ENCODE data around the gene CALU. TPM values are rescaled to one million over a fixed set of nuclear protein-coding genes. Genes with fewer than 3 reads are reported as not detected.

Gene CALU
- polyA plus RNA-seq, 1 donor (not counting 4 experiments of a cell fraction or from before 2014, with no cell fraction given): 155 TPM

- Histone ChIP-seq H3K36me3 (ENCODE audit: control insufficient read depth in 2 of 2, extremely low read depth in 1 of 2, insufficient read depth in 2 of 2, low read length in 2 of 2) (peaks cover 0 to 7% of the 10 kb centered on the region in 2 experiments), H2AFZ (ENCODE audit: control insufficient read depth, low read length) (no peak overlapping the region), H3K79me2 (ENCODE audit: control insufficient read depth, insufficient read depth, low read length) (peaks cover 74% of the 10 kb centered on the region), H3K9ac (ENCODE audit: control insufficient read depth, extremely low read depth, insufficient read depth, low read length) (no peak overlapping the region), H3K27ac (ENCODE audit: control insufficient read depth, insufficient read depth, low read length) (peak overlapping the region; percentile 2), H3K27me3 (ENCODE audit: control insufficient read depth, extremely low read depth, insufficient read depth, low read length) (no peaks in the 10 kb centered on the region), H4K20me1 (ENCODE audit: control insufficient read depth, extremely low read depth, insufficient read depth, low read length) (peaks cover 43% of the 10 kb centered on the region), H3K4me1 (ENCODE audit: control insufficient read depth, extremely low read depth, insufficient read depth, low read length) (peaks cover 47% of the 10 kb centered on the region), H3K4me2 (ENCODE audit: control insufficient read depth, extremely low read depth, insufficient read depth, low read depth, low read length) (peak overlapping the region; percentile 97), H3K4me3 (ENCODE audit: control insufficient read depth in 2 of 3, extremely low read depth in 1 of 3, insufficient read depth in 2 of 3, low read depth in 1 of 3, low read length in 3 of 3) (peak overlapping the region in 1 of 3 experiments; percentile 77), H3K9me1 (ENCODE audit: control insufficient read depth, extremely low read depth, insufficient read depth, low read length) (no peaks in the 10 kb centered on the region), H3K9me3 (ENCODE audit: control insufficient read depth, low read depth, low read length) (no peaks in the 10 kb centered on the region)
- dilution Hi-C loops (cut with MboI; ENCODE audit: extremely low pct_ligation_motif_present, low sequenced_read_pairs): no loop called here
- FAIRE-seq: no peak
- DNase-seq (ENCODE audit: low read depth, low spot score): no peak
- TF ChIP-seq EZH2 (IDR thresholded peaks at IDR 0.05; ENCODE audit: low read length): no peak
- TF ChIP-seq, protein P1, sequence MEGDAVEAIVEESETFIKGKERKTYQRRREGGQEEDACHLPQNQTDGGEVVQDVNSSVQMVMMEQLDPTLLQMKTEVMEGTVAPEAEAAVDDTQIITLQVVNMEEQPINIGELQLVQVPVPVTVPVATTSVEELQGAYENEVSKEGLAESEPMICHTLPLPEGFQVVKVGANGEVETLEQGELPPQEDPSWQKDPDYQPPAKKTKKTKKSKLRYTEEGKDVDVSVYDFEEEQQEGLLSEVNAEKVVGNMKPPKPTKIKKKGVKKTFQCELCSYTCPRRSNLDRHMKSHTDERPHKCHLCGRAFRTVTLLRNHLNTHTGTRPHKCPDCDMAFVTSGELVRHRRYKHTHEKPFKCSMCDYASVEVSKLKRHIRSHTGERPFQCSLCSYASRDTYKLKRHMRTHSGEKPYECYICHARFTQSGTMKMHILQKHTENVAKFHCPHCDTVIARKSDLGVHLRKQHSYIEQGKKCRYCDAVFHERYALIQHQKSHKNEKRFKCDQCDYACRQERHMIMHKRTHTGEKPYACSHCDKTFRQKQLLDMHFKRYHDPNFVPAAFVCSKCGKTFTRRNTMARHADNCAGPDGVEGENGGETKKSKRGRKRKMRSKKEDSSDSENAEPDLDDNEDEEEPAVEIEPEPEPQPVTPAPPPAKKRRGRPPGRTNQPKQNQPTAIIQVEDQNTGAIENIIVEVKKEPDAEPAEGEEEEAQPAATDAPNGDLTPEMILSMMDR (optimal IDR thresholded peaks at IDR 0.05 in 1 of 3, IDR thresholded peaks at IDR 0.05 in 1 of 3, conservative IDR thresholded peaks at IDR 0.05 in 1 of 3; ENCODE audit: extremely low read depth in 1 of 3, insufficient read depth in 2 of 3, low read length in 3 of 3): no peak
Measured at GRCh38 chr7:128741491-128741890, 2.3 kb downstream of the CALU start.

DNA sequence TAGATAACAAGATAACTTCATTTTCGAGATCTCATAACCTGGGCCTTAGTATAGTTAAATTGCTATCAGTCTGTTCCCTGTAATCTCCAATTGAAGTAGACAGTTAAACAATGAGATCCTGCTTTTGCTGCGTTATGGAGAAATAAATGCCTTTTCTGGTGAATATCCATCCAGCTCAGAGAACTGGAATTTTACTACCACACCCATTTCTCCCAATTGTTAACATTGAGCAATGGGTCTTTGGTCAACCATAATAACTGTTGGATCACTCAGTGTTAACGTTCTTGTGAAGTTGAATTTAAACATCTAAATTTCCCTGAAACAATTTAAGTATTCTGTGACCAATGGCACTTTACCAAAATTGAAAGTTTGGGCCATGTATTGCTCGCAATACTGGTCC lies 3.0 kb downstream of the CALU start:
- H3K27me3 ChIP-seq (ENCODE audit: control insufficient read depth, extremely low read depth, insufficient read depth, low read length): no peaks in the 10 kb centered on the region
- TF ChIP-seq, protein P1 (optimal IDR thresholded peaks at IDR 0.05 in 1 of 3, IDR thresholded peaks at IDR 0.05 in 1 of 3, conservative IDR thresholded peaks at IDR 0.05 in 1 of 3; ENCODE audit: extremely low read depth in 1 of 3, insufficient read depth in 2 of 3, low read length in 3 of 3): no peak
- TF ChIP-seq EZH2 (IDR thresholded peaks at IDR 0.05; ENCODE audit: low read length): no peak
- peaks cover 49% of the 10 kb centered on the region for H4K20me1 ChIP-seq (ENCODE audit: control insufficient read depth, extremely low read depth, insufficient read depth, low read length)
- no peaks in the 10 kb centered on the region for H3K9me1 ChIP-seq (ENCODE audit: control insufficient read depth, extremely low read depth, insufficient read depth, low read length)
- H3K79me2 ChIP-seq (ENCODE audit: control insufficient read depth, insufficient read depth, low read length): peaks cover 81% of the 10 kb centered on the region
- H3K4me3 ChIP-seq (ENCODE audit: control insufficient read depth in 2 of 3, extremely low read depth in 1 of 3, insufficient read depth in 2 of 3, low read depth in 1 of 3, low read length in 3 of 3): peak overlapping the region in 1 of 3 experiments; percentile 33
- H3K27ac ChIP-seq (ENCODE audit: control insufficient read depth, insufficient read depth, low read length): peak overlapping the region; percentile 0
- no peaks in the 10 kb centered on the region for H3K9me3 ChIP-seq (ENCODE audit: control insufficient read depth, low read depth, low read length)
- H2AFZ ChIP-seq (ENCODE audit: control insufficient read depth, low read length): no peak overlapping the region
- DNase-seq (ENCODE audit: low read depth, low spot score) (no peak), FAIRE-seq (no peak)
- H3K4me2 ChIP-seq (ENCODE audit: control insufficient read depth, extremely low read depth, insufficient read depth, low read depth, low read length): peak overlapping the region; percentile 97
- dilution Hi-C loops (cut with MboI; ENCODE audit: extremely low pct_ligation_motif_present, low sequenced_read_pairs): no loop called here
- H3K4me1 ChIP-seq (ENCODE audit: control insufficient read depth, extremely low read depth, insufficient read depth, low read length): peaks cover 47% of the 10 kb centered on the region
- H3K36me3 ChIP-seq (ENCODE audit: control insufficient read depth in 2 of 2, extremely low read depth in 1 of 2, insufficient read depth in 2 of 2, low read length in 2 of 2): peaks cover 0 to 9% of the 10 kb centered on the region in 2 experiments
- no peak overlapping the region for H3K9ac ChIP-seq (ENCODE audit: control insufficient read depth, extremely low read depth, insufficient read depth, low read length)

Data from keratinocyte (primary cell).